GM21423 (cell line): ENCODE results near the gene PAK5.
A peak's percentile ranks its signal among the peaks of the same experiment; 100 is the strongest.

Experiments
- ATAC-seq: cut with Tn5 transposase; IDR thresholded peaks from one replicate; pipeline ENCODE4 v1.9.1; 2021; ENCODE audit warnings: mild to moderate bottlenecking, moderate library complexity; ENCODE audit not compliant: unreplicated experiment

The PAK5 gene

DNA sequence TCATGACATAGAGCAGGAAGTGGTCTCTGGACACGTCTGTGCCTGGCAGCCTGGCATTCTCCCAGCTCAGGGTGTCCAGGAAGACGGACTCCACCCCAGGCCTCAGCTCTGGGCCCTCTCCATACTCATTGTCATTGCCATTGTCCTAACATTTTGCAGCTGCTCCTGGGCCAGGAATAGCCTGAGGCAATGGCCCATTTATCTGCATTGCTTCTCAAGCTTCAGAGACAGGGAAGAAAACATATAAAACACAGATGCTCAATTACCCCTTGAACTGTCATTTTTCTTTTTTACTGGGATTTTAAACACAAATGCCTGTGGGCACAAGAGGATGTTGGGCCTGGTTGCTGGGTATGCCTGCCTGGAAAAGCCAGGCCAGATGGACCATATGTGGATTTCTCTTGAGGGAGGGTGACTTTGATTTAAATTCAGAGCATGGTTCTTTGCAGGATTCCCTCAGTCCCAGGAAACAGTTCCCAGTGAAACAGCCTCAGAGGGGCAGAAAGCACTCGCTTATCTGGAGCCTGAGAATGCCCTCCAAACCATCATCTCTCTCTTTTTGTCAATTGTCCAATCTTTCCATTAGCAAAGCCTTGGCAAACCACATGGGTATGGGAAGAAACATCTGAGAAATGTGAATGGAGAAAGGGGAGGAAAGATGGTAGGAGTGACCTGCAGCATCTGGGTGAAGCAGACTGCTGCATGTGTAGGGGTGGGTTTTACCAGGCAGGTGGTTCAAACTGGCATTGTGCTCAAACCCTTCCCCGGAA is 306.6 kb downstream of the PAK5 start:
- ATAC-seq = no peak

GRCh38 chr20:9531581-9531980 is 307.3 kb downstream of the PAK5 start:
- no peak for ATAC-seq

- no peak for ATAC-seq
Measured at GRCh38 chr20:9523636-9524035, 315.2 kb downstream of the PAK5 start.

DNA sequence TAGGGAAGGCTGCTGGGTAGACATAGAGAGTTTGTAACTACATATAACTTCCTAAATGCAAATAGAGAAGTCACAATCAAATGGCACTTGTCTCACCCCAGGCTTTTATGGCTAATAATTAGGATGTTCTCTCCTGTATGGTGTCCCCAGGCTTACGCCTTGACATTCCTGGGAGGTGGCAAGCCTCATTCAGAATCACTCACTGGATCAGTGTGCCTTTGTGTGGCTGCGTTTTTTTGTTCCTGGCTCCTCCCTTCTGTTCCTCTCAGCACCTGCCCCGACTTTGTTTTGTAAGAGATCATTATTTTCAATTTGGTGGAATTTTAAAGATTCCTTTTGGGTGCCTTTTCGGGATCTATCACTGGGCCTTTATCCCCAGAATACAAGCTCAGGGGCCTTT is 318.8 kb downstream of the PAK5 start:
- no peak for ATAC-seq

- ATAC-seq = no peak
Measured at GRCh38 chr20:9518576-9519175, 320.2 kb downstream of the PAK5 start.

DNA sequence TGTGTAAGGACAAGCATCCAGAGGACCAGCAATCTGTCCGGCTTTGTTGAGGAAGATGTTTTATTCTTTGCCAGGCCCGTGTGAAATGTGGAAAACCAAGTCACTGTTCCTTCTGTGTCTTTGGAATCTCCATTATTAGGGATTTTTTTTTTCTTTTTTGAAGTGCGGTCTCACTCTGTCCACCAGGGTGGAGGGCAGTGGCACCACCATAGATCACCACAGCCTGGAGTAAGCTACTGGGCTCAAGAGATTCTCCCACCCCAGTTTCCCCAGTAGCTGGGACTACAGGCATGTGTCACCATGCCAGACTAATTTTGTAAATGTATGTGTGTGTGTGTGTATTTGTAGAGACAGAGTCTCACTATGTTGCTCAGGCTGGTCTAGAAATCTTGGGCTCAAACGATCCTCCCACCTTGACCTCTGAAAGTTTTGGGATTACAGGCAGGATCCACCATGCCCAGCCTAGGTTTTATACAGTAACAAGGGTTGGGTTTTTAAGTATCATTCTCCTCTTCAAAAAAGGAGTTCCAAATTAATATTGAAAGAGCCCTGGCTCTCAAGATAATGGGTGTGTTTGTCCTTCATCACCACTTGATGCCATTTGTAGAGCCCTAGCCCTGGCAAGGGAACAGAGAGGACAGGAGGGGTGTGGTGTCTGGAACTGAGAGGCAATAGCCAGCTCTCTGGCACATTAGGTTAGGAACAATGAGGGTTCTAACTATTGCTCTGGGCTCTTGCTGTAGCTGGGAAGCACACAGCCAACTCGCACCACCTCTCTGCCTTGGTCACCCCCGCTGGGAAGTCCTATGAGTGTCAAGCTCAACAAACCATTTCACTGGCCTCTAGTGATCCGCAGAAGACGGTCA is 321.3 kb downstream of the PAK5 start:
- ATAC-seq = no peak

DNA sequence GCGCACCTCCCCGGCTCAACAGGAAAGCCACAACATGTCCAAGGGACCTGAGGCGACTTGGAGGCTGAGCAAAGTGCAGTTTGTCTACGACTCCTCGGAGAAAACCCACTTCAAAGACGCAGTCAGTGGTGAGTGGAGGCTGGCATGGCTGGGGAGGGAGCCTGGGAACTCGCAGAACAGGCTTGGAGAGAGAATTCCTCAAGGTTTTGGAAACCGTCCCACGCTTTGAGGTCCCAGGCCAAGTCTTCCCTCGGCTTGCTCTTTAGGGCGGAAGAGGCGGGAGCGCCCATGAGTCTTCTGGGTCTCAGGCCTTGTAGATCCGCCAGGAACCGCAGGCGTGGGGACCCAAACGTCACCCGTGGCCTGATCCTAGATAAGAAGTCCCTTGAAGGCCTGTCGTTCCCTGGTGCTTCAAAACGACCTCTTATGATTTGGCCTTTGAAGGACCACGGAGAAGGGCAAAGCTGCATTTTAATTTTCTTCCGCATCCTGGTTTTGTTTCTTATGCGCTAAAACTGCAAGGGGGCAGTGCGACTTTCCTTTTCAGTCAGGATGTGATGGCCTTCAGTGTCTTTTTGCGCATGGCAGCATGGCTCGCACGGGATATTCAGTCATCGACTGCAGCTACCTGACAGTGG is 322.5 kb downstream of the PAK5 start:
- ATAC-seq = peak; percentile 44

DNA sequence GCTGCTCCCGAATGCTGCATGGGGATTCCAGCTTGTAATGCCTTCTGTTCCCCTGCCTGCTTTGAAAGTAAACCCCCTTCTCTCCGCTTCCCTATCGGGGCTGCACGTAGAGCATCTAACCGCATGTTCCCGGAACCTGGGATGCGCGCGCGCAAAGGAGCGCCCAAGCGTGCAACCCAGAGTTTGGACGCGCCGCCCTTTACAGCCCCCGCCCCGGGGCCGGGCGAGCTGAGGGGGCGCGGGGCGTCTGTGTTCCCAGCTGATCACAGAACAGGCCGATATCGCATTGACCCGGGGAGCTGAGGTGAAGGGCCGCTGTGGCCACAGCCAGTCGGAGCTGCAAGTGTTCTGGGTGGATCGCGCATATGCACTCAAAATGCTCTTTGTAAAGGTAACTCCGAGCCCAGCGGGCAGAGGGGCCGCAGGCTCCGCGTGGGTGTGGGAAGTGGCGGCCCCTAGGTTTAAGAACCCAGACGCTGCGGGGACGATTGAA is 323.1 kb downstream of the PAK5 start:
- ATAC-seq = peak; percentile 2

DNA sequence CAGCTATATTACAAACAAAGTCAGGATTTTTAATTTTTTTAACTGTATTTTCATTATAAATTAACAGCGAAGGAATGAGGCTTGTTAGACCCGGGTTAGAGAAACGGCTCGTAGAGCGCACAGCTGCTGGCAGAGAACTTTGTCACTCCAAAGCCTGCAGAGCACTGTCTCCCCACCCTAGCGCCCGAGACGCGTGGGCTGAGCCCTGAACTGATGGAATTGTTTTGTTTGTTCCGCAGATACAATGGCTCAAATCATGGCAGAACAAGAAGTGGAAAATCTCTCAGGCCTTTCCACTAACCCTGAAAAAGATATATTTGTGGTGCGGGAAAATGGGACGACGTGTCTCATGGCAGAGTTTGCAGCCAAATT is 323.7 kb downstream of the PAK5 start:
- no peak for ATAC-seq

- no peak for ATAC-seq
Measured at GRCh38 chr20:9514461-9515213, 324.2 kb downstream of the PAK5 start, which contains the start of gene LAMP5. TSS of gene LAMP5 (plus strand) at chr20:9514590. CDS start at chr20:9514853, 263 bp downstream.

DNA sequence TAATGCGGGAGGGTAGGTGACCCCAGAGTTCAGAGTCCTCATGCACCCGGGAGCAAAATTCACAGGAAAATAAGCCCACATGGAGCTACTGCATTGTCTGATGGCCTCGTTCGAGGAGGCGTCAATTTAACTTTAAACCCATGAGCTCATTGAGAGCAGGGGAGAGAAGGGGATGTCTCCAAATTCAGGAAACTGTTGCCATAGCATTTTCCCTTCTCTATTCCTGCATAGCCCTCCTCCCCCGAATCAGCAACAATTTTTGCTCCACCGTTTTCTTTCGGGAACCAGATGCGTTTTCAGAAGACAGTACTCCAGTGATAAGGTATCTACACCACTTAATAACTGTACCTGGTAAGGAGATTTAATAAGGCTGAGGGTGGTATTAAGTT is 324.8 kb downstream of the PAK5 start:
- no peak for ATAC-seq

DNA sequence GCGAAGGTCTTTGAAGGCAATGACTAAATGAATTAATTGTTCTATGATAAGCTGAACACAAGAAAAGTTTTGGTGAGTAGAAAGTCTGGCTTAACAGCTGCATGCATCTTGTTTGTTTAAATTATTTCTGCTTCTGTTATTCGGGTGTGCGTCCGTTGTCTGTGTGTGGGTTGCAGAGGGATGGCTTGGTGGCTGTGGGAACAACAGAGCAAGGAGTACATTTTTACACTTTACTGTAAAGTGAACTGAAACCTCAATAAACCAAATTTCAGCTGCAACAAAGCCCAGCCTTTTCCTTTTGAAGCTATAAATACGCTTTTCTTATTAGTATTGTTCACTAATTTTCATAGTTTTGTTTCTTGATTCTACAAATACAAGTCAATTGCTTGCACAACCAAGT is 328.0 kb downstream of the PAK5 start:
- ATAC-seq = peak; percentile 42

GRCh38 chr20:9509246-9509645 is 329.6 kb downstream of the PAK5 start:
- ATAC-seq = no peak

DNA sequence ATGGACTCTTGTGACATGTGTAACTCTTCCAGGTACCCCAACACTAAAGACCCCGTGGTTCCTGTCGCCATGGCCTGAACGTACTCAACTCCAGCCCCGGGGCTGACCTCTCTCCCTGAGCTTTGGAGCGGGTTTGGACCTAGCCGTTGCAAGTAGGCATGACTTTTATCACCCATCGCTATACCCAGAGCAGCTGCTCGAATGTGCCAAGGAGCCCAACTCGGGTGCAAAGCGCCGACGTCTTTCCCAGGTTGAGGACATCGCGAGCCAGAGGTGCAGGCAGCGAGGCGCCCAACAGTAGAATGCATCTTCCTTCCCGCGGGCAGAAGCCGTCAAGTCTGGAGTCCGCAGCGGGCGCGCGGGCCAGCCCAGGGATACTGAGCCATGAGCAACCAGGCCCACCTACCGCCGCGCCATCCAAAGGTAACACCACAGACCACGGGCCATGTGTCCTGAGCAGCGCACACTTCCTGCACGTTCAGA is 330.1 kb downstream of the PAK5 start:
- ATAC-seq = no peak

- ATAC-seq = no peak
Measured at GRCh38 chr20:9508240-9508661, 330.6 kb downstream of the PAK5 start.

DNA sequence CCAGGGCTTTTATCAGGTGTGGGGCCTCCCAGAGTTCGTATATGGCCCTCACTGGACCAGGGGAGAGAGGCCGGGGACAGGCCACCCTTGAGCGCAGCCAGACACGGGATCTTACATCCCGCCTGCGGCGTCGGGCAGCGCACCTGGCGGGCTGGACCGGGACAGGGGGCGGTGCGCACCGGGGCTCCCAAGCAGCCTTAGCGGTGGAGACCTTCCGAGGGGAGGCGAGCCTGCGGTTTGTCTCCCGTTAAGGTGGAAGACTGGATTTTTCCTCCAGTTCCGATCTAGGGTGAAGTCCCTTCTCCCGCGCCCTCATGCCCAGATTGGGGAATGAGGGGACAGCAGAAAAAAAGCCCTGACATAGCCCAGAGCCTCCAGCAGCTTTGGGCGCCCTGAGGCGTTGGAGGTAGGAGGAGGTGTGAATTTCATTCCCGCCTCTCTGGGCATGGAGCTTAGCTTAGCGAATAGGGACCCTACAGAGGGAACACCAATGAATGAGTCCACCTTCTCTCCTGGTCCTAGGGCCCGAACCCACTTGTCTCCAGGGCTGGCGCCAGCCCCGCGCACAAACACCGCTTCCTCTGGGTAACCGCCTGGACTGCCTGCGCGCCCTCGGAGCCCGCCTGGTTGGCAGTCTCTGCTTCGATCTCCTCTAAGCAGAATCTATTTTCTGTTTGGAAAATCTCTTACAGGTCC is 331.2 kb downstream of the PAK5 start:
- ATAC-seq = no peak

DNA sequence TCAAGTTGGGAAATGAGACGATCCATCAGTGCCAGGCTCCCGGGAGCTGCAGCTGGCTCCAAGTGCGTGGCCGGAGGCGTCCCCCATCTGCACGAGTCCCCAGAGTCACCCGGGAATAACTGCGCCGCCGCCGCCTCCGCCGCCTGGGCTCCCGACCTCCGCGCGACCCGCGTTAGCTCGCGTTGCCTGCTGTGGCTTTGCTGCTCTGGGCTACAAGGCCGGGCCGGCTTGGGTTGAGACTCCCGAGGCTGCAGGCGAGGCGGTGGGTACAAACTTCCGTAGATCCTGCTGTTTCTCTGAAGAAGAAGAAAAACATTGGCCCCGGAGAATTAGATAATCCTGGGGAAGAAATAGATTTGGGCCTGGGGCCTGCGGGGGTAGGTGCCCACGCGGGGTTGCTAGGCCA is 331.9 kb downstream of the PAK5 start:
- ATAC-seq = no peak

- ATAC-seq = no peak
Measured at GRCh38 chr20:9506280-9506821, 332.5 kb downstream of the PAK5 start.

DNA sequence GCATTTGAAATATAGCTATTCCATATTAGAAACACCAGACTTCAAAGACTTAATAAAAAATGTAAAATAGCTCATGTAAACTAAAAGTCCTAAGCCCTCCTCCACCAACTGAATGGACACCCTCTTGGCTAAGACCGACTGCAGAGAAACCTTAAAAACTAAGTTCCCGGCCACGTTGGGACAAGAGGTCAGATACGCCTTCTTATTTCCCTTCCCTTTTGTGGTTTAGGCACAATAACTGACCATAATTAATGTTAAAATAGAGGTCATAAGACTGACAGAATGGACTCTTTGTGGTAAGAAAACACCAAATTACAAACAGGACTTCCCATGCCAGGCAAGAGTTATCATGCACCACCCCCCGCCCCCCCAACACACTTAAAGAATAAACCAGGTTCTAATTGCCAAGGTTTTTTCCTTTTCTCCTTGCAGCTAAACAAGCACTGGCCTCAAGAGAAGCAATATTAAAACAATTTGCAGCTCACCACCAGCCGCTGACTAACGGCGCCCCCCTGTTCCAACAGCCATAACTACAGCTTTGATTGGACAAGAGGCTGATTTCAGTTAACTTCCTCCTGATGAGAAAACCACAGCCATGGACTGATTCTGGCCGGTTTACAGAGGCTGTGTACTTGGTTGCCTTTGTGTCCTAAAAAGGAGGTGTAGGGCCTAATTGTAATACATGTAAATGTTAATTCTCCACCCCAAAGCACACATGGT is 335.2 kb downstream of the PAK5 start:
- ATAC-seq = no peak
